Glutamatergic neuron (in vitro differentiated cells): Measurements from ENCODE around the gene CPM. TPM values are rescaled to one million over a fixed set of nuclear protein-coding genes. Genes with fewer than 3 reads are reported as not detected.

Experiments
- DNase-seq: peaks from one replicate; pipeline ENCODE4 v3.0.0; 2022
- H3K27ac Mint-ChIP-seq: one replicate; pipeline ENCODE4 v1.8.0; 2020; ENCODE audit warnings: mild to moderate bottlenecking, mixed read lengths, inconsistent platforms; ENCODE audit not compliant: unreplicated experiment
- H3K27me3 Mint-ChIP-seq: one replicate; pipeline ENCODE4 v1.8.0; 2020; ENCODE audit warnings: mild to moderate bottlenecking, moderate library complexity, mixed read lengths, inconsistent platforms; ENCODE audit not compliant: unreplicated experiment
- H3K36me3 Mint-ChIP-seq: one replicate; pipeline ENCODE4 v1.8.0; 2020; ENCODE audit warnings: mild to moderate bottlenecking, mixed read lengths, inconsistent platforms; ENCODE audit not compliant: unreplicated experiment
- H3K4me1 Mint-ChIP-seq: one replicate; pipeline ENCODE4 v1.8.0; 2020; ENCODE audit warnings: mild to moderate bottlenecking, low read depth, mixed read lengths, inconsistent platforms; ENCODE audit not compliant: unreplicated experiment
- H3K4me3 Mint-ChIP-seq: one replicate; pipeline ENCODE4 v1.8.0; 2020; ENCODE audit warnings: mild to moderate bottlenecking, mixed read lengths, inconsistent platforms; ENCODE audit not compliant: unreplicated experiment
- H3K9me3 Mint-ChIP-seq: one replicate; pipeline ENCODE4 v1.8.0; 2020; ENCODE audit warnings: mild to moderate bottlenecking, moderate library complexity, mixed read lengths, inconsistent platforms; ENCODE audit not compliant: unreplicated experiment
- CTCF ChIP-seq: fragments of 200-600 bp; sonication (generic); IDR thresholded peaks from one replicate; pipeline ENCODE4 v1.5.0; 2021; ENCODE audit not compliant: partially characterized antibody, unreplicated experiment
- total RNA-seq: library from RNA; stranded (reverse); fragmentation: NEBNext Ultra II Directional; extraction: Animal tissue kit (Norgen Biotek cat#: 25700); gene quantifications from one replicate; pipeline ENCODE4 v1.2.1, GENCODE V29; 2021; ENCODE audit not compliant: unreplicated experiment

Gene CPM
- total RNA-seq, 1 donor from 2014 or later: not detected

- Mint-ChIP-seq H3K4me3 (no peak overlapping the region), H3K36me3 (peaks cover 4% of the 10 kb centered on the region), H3K9me3 (no peaks in the 10 kb centered on the region), H3K27me3 (no peaks in the 10 kb centered on the region), H3K4me1 (no peaks in the 10 kb centered on the region), H3K27ac (no peak overlapping the region)
- no peak for TF ChIP-seq CTCF
- DNase-seq: no peak
These were observed 45.1 kb upstream of the CPM start for GRCh38 chr12:68977909-68978610.

DNA sequence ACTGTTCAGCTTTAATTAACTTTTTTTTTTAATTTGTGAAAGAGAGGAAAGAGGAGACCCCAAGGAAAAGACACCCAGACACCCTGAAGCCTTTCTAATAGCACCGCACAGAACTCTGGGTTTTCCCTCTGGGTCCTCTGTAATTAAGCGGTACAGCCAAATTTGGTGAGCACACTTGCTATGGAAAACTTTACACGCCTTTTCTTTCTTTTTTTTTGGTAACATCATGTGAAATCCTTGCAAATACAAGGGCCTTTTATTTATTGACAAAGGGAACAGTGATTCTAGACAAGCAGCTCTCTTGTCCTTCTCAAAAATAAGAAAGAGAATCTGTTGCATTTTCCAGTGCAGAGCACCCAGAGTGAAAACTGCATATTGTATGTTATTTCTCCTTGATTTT is 44.4 kb upstream of the CPM start:
- no peak overlapping the region for H3K4me3 Mint-ChIP-seq
- H3K4me1 Mint-ChIP-seq: no peaks in the 10 kb centered on the region
- DNase-seq: no peak
- no peak for TF ChIP-seq CTCF
- no peaks in the 10 kb centered on the region for H3K27me3 Mint-ChIP-seq
- H3K36me3 Mint-ChIP-seq: peaks cover 4% of the 10 kb centered on the region
- no peak overlapping the region for H3K27ac Mint-ChIP-seq
- no peaks in the 10 kb centered on the region for H3K9me3 Mint-ChIP-seq

DNA sequence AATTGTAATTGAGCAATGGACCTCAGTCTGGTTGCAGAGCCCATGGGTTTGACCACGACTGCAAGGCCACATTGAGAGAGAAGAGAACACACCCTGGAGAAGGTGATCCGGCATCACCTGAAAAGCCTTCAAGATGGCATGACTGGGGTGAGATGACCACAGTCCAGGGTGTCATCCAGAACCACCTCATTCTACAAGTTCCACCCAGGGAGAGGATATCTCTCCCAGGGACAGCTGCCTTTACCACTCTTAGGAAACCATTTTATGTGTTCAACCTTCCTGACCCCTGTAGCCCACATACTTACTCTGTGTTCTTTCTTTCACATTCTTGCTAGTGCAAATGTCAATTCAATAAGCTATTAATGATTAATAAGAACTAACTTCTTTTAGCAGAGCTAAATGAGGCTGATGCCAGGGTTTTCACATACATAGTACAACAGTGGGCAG is 43.4 kb upstream of the CPM start:
- no peak for TF ChIP-seq CTCF
- Mint-ChIP-seq H3K27me3 (no peaks in the 10 kb centered on the region), H3K4me3 (no peak overlapping the region), H3K27ac (no peak overlapping the region), H3K4me1 (no peaks in the 10 kb centered on the region), H3K36me3 (peaks cover 4% of the 10 kb centered on the region), H3K9me3 (no peaks in the 10 kb centered on the region)
- DNase-seq: no peak

- H3K4me1 Mint-ChIP-seq: no peaks in the 10 kb centered on the region
- no peak overlapping the region for H3K27ac Mint-ChIP-seq
- peaks cover 4% of the 10 kb centered on the region for H3K36me3 Mint-ChIP-seq
- H3K9me3 Mint-ChIP-seq: no peaks in the 10 kb centered on the region
- no peak for TF ChIP-seq CTCF
- H3K27me3 Mint-ChIP-seq: no peaks in the 10 kb centered on the region
- no peak for DNase-seq
- H3K4me3 Mint-ChIP-seq: no peak overlapping the region
These were observed 42.8 kb upstream of the CPM start for GRCh38 chr12:68975811-68976210.

DNA sequence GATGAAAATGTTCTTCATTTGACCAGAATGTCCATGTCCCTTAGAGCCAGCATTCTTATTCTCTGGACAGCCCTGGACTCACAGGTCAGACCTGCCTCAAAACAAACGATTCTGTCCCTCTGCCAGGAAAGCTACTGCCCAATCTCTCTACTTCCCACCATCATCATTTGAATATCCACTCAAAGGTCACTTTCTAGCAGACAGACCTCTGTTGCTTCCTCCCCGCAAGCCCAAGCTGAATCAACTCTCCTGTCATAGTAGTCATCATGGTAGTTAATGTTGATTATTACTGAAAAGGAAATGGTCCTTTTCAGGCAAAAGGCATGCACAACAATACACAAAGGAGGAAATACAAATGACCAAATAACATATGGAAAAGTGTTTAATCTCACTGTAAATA is 39.6 kb upstream of the CPM start:
- no peak for DNase-seq
- no peaks in the 10 kb centered on the region for H3K9me3 Mint-ChIP-seq
- H3K27ac Mint-ChIP-seq: no peak overlapping the region
- H3K4me3 Mint-ChIP-seq: no peak overlapping the region
- no peaks in the 10 kb centered on the region for H3K36me3 Mint-ChIP-seq
- H3K27me3 Mint-ChIP-seq: no peaks in the 10 kb centered on the region
- no peak for TF ChIP-seq CTCF
- H3K4me1 Mint-ChIP-seq: no peaks in the 10 kb centered on the region
